Measurements from ENCODE around the gene ZNF692.

Gene ZNF692

GRCh38 chr1:248858891-248859889, at the start of gene ZNF692:
ZNF692 (minus strand) TSS chr1:248859085; CDS start chr1:248858309, 776 bp downstream.
- TF ChIP-seq GATA2 (IDR thresholded peaks at IDR 0.05; ENCODE audit: low read depth, low read length) (no peak), GATA3 (IDR thresholded peaks at IDR 0.05; ENCODE audit: low read depth, low read length) (no peak)

- no peak for TF ChIP-seq GATA3 (IDR thresholded peaks at IDR 0.05; ENCODE audit: low read depth, low read length)
- TF ChIP-seq GATA2 (IDR thresholded peaks at IDR 0.05; ENCODE audit: low read depth, low read length), result no peak
Measured at GRCh38 chr1:248906753-248907661, 48.1 kb upstream of the ZNF692 start.

GRCh38 chr1:248906009-248906752, 47.3 kb upstream of the ZNF692 start, which contains the start of gene PGBD2:
PGBD2 (plus strand) TSS chr1:248906235; CDS start chr1:248913863, 7,628 bp downstream.
- TF ChIP-seq GATA2 (IDR thresholded peaks at IDR 0.05; ENCODE audit: low read depth, low read length), result no peak
- no peak for TF ChIP-seq GATA3 (IDR thresholded peaks at IDR 0.05; ENCODE audit: low read depth, low read length)

- no peak for TF ChIP-seq GATA3 (IDR thresholded peaks at IDR 0.05; ENCODE audit: low read depth, low read length)
- TF ChIP-seq GATA2 (IDR thresholded peaks at IDR 0.05; ENCODE audit: low read depth, low read length), result no peak
Measured at GRCh38 chr1:248905662-248906008, 46.8 kb upstream of the ZNF692 start.

- TF ChIP-seq GATA2 (IDR thresholded peaks at IDR 0.05; ENCODE audit: low read depth, low read length) (no peak), GATA3 (IDR thresholded peaks at IDR 0.05; ENCODE audit: low read depth, low read length) (no peak)
Measured at GRCh38 chr1:248904437-248905216, 45.7 kb upstream of the ZNF692 start.

- TF ChIP-seq GATA2 (IDR thresholded peaks at IDR 0.05; ENCODE audit: low read depth, low read length) (no peak), GATA3 (IDR thresholded peaks at IDR 0.05; ENCODE audit: low read depth, low read length) (no peak)
Measured at GRCh38 chr1:248901578-248901977, 42.7 kb upstream of the ZNF692 start.

- TF ChIP-seq GATA2 (IDR thresholded peaks at IDR 0.05; ENCODE audit: low read depth, low read length) (no peak), GATA3 (IDR thresholded peaks at IDR 0.05; ENCODE audit: low read depth, low read length) (no peak)
Measured at GRCh38 chr1:248900637-248901036, 41.8 kb upstream of the ZNF692 start.

GRCh38 chr1:248897412-248898337, 38.8 kb upstream of the ZNF692 start:
- TF ChIP-seq GATA2 (IDR thresholded peaks at IDR 0.05; ENCODE audit: low read depth, low read length) (no peak), GATA3 (IDR thresholded peaks at IDR 0.05; ENCODE audit: low read depth, low read length) (no peak)

- TF ChIP-seq GATA2 (IDR thresholded peaks at IDR 0.05; ENCODE audit: low read depth, low read length) (no peak), GATA3 (IDR thresholded peaks at IDR 0.05; ENCODE audit: low read depth, low read length) (no peak)
Measured at GRCh38 chr1:248894837-248895236, 36.0 kb upstream of the ZNF692 start.

GRCh38 chr1:248892590-248892989, 33.7 kb upstream of the ZNF692 start:
- TF ChIP-seq GATA2 (IDR thresholded peaks at IDR 0.05; ENCODE audit: low read depth, low read length), result no peak
- no peak for TF ChIP-seq GATA3 (IDR thresholded peaks at IDR 0.05; ENCODE audit: low read depth, low read length)

- TF ChIP-seq GATA3 (IDR thresholded peaks at IDR 0.05; ENCODE audit: low read depth, low read length) (no peak), GATA2 (IDR thresholded peaks at IDR 0.05; ENCODE audit: low read depth, low read length) (no peak)
Measured at GRCh38 chr1:248891758-248892157, 32.9 kb upstream of the ZNF692 start.

Measured in SH-SY5Y (cell line).